HG03469 (cell line): ENCODE measurements around the gene DDAH2.
A peak's percentile ranks its signal among the peaks of the same experiment; 100 is the strongest.

Source experiments
- ATAC-seq: cut with Tn5 transposase; IDR thresholded peaks from one replicate; pipeline ENCODE4 v1.9.1; 2021; ENCODE audit warnings: mild to moderate bottlenecking, moderate library complexity, moderate number of reproducible peaks; ENCODE audit not compliant: unreplicated experiment

Gene DDAH2

GRCh38 chr6:31728767-31729514 lies at the start of gene DDAH2:
Gene DDAH2, minus strand, starts transcription at chr6:31729299. Its CDS starts 138 bp downstream, at chr6:31729161.
- ATAC-seq, result no peak

DNA sequence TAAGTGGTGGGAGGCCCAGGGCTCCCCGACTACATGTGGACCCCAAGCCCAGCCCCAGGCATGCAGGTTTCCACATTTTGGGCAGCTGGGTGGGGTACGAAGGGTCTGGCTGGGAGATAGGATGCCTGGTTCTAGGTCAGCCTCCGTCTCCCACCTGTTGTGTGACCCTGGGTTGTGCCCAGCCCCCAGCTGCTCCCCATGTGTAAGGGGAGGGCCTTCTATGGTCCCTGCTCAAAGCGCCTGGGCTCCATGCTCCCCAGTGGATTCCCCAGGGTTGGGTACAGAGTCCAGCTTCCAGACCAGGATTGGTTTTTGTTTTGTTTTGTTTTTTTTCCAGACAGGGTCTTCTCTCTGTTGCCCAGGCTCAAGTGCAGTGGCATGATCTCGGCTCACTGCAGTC lies 49.1 kb upstream of the DDAH2 start:
- no peak for ATAC-seq

- no peak for ATAC-seq
Measured at GRCh38 chr6:31777667-31778050, 48.6 kb upstream of the DDAH2 start.

DNA sequence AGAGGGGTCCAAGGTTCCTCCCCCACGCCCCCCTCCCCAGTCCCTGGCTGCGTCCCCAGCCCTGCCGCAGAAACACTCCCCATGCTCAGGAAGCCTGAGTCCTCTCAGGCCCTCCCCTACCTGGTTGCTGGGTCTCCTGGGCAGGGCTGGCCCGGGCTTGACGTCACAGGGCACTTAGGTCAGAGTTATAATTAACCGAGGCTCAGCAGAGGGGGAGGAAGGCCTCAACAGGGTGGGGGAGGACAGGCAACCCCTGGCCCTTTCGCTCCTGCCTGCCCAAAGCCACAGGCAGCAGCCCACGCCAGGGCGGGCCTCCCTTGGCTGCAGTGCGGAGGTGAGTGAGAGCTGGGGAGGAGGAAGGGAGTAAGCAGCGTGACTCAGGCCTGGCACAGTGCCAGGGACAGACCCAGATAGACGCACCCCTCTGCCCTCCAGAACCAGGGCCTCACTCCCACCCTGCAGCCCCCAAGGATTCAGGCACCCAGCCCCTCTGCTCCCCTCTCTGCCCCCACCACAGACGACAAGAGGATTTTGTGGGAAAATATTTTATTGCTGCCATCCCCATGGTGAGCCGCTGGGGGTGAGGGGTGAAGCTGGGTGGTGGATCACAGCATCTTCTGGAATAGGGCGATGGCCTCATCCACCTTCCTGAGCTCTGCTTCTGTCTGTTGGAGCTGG lies 48.0 kb upstream of the DDAH2 start, which contains the start of gene VWA7:
Gene VWA7, minus strand, starts transcription at position 340 of the 678 bp plus-strand sequence. CDS start 549 bp downstream, outside the sequence.
- ATAC-seq, result peak; percentile 47

GRCh38 chr6:31776485-31776988 lies 47.4 kb upstream of the DDAH2 start:
- no peak for ATAC-seq

GRCh38 chr6:31775633-31776484 lies 46.8 kb upstream of the DDAH2 start:
- ATAC-seq, result no peak

DNA sequence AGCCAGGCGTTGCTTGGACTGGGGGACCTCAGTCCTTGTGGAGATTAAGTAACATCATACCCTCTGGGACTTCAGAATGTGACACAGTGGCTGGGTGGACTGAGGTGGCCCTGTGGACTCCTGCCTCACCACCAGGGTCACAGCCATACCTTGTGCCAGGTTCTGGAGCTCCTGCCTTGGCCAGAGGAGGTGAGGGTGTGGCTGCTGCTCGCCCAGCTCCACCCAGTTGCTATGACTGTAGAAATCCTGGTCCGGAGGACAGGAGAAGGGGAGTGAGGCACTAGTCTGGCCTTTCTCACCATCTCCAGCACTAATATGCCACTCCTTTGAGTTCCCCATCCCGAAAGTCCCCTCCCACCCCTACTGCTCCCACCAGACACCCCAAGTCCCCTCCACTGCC lies 46.1 kb upstream of the DDAH2 start:
- ATAC-seq, result no peak

DNA sequence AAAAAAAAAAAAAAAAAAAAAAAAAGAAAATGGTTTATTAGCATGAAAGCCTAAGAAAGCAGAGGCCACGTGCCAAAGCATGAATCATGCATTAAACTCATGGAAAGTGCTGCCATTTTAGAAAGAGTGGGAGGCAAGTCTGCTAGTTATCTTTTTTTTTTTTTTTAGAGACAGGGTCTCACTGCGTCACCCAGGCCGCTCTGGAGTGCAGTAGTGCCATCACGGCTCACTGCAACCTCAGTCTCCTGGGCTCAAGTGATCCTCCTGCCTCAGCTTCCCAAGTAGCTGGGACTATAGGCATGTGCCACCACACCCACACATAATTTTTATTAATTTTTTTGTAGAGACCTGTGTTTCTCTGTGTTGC lies 42.9 kb upstream of the DDAH2 start:
- no peak for ATAC-seq

GRCh38 chr6:31770860-31771259 lies 41.8 kb upstream of the DDAH2 start:
- no peak for ATAC-seq

DNA sequence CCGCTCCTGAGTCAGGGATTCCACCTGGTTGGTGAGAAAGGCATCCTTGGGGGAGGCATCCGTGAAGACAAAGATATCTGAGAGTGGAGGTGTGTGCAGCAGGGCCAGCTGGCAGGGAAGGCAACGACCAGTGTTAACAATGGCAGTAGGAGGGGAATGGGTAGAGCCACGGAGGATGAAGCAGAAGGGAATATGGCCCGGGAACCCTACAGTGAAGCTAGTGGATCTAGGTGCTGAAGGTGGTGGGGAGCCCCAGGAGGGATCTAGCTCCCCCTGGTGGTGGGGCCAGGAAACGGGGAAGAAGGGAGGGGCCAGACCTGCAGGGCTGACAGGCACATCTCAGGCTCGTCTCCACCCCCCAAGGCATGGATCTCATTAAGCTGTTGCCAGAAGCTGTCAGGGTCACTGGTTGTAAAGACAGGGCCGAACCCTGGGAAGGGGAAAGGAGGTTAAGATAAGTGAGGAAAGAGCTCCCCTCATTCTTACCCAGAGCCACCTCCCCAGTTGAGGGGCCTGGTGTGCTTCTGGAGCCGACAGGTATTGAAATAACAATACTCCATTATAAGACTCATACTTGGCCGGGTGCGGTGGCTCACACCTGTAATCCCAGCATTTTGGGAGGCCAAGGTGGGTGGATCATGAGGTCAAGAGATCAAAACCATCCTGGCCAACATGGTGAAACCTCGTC lies 40.7 kb upstream of the DDAH2 start:
- no peak for ATAC-seq

DNA sequence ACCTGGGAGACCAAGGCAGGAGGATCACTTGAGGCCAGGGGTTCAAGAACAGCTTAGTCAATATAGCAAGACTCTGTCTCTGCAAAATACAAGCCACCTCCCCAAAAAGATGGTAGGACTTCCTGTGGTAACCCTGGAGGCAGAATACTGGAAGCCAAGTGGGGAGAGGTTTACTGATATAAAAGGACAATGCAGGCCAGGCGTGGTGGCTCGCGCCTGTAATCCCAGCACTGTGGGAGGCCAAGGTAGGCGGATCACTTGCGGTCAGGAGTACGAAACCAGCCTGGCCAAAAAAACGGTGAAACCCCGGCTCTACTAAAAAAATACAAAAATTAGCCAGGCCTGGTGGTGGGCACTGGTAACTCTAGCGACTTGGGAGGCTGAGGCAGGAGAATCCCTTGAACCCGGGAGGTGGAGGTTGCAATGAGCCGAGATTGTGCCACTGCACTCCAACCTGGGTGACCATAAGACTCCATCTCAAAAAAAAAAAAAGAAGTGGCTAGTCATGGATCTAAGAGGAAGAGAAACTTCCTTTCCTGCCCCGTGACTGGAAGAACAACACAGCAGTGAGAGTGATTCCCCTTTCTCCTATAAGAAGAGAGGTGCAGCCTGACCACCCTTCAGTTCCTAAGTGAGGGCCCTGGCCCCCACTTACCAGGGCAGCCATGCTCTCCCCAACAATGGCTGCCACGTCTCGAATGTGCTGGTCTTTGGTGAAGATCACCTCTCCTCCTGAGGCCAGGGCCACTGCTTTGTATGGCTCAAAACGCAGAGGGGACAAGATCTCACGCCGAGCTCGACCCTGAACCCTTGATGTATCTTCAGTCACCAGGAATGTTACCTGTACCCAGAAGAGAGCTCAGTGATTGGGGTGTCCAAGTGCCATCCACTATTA lies 39.5 kb upstream of the DDAH2 start:
- ATAC-seq, result no peak

DNA sequence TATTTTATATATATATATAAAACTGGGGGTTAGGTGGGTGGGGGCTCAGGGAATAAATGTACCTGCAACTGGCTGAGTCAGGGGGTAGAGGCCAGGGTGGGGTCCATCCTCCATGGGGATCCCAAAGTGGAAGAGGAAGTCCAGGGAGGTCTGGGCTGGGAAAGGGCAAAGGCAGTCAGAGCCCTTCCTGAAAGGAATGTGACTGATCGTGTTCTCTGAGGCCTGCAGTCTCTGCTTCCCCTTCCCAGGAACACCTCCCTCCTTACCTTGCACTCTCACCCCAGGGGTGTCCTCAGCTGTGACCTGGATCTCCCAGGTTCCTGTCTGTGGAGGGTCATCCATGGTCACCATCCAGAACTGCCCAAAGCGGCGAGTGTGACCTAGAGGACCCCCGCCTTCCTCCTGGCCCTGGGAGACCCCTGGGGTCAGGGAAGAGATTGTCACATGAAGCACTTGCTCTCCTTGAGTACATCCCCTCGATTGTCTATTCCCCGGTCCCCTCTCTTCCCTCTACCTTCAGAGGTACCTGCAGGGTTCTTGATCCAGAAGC lies 38.1 kb upstream of the DDAH2 start:
- ATAC-seq, result no peak

GRCh38 chr6:31765910-31766794 lies 37.1 kb upstream of the DDAH2 start:
- no peak for ATAC-seq

DNA sequence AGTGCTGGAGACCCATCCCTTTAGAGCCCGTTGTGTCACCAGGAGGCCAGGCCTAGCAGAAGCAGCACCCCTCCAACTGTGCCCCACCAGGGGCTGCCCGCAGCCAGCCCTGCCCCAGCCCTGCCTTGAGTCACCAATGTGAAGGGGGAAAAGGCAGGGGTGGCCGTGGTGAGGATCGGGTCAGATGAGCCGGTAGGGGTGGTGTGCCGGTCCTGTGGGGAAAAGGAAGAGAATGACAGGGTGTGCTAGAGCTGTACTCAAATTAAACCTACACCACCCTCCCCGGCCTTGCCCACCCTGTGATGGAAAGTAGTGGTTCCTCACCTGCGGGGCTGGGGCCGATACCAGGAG lies 36.4 kb upstream of the DDAH2 start:
- no peak for ATAC-seq

- no peak for ATAC-seq
Measured at GRCh38 chr6:31764198-31764597, 35.1 kb upstream of the DDAH2 start.

- no peak for ATAC-seq
Measured at GRCh38 chr6:31763619-31763940, 34.5 kb upstream of the DDAH2 start.

GRCh38 chr6:31762878-31763618 lies 33.9 kb upstream of the DDAH2 start:
- no peak for ATAC-seq

- ATAC-seq, result no peak
Measured at GRCh38 chr6:31762356-31762755, 33.3 kb upstream of the DDAH2 start, which contains the start of gene SAPCD1. Gene SAPCD1, plus strand, starts transcription at chr6:31762656. Its CDS starts 399 bp downstream, at chr6:31763055.
